Left forelimb (tissue), 1 donor: ENCODE data around the gene CFAP97D1.
A peak's percentile ranks its signal among the peaks of the same experiment; 100 is the strongest.

ENCODE experiments used
- DNase-seq: peaks from one replicate; pipeline ENCODE4 v3.0.0-alpha.2; 2018; ENCODE audit warnings: low spot score

Gene CFAP97D1

GRCh38 chr17:43829738-43830137, 49.5 kb downstream of the CFAP97D1 start:
- no peak for DNase-seq

DNA sequence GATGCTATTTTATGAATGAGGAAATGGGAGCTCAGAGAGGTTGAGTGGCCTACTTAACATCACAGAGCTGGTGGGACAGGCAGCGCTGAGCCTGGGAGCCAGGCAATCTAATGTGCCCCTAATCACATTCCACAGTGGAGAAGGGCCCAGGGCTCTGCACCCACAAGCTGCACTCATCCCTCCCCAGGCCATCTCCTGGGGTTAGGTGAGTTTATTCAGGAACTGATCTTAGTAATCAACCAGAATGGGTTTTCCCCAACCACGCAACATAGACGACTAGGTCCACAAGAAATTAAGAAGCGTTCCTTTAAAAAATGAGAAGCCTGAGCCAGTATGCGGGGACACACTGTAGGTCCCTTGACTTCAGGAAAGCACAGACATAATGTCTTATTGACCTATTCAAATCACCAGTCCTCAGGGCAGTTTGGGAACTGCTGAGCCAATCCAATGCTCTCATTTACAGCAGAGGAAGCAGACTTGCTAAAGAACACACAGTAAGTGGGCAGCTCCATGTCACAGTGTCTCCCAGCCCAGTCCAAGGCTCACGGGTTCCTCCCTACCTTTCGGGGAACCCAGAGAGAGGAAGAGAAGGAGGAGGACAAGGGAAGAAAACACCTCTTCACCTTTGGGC, 50.4 kb downstream of the CFAP97D1 start:
- no peak for DNase-seq

- no peak for DNase-seq
These were observed 51.4 kb downstream of the CFAP97D1 start for GRCh38 chr17:43831633-43832032.

- peak; percentile 74 for DNase-seq
These were observed 52.1 kb downstream of the CFAP97D1 start for GRCh38 chr17:43832168-43832975.

DNA sequence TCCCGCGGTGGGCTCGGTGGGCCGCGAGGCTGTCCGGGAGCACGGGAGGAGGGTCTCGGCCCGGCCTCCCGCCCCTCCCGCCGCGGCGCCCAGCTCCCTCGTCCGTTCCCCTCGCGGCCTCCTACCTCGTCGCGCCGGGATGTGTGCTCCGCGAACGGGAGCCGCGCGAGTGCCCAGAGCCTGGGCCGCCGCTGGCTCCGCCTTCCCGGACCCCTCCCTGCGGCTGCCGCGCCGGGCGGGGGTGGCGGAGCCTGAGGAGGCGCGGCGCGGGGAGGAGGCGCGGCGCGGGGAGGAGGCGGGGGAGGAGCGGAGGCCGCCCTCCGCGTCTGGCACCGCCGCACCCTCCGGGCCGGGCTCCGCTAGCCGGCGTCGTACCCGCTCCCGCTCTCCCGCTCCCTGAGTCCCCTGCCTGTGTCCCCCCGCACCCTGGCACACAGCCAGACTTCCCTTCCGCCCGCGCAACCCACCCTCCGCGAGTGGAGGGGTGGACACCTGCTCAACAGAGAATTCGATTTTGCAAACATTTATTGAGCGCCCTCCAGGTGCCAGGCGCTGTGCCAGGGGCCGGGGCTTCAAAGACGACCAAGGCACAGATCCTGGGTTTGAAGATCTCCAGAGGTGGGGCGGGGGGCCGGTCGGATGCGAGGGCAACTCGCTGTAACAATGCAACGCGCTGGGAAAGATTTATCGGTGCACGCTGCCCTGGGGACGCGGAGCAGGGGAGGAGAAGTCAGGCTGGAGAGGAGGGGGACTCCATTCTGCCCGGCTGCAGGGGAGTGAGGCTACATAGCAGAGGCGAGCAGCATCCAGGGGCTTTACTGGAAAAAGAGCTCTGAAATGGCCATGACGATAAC, 53.0 kb downstream of the CFAP97D1 start, which contains the start of gene MPP3:
Gene MPP3 (minus strand): TSS at position 171 of the 854 bp plus-strand sequence. CDS start 1,240 bp downstream, outside the sequence.
- peak; percentile 78 for DNase-seq

DNA sequence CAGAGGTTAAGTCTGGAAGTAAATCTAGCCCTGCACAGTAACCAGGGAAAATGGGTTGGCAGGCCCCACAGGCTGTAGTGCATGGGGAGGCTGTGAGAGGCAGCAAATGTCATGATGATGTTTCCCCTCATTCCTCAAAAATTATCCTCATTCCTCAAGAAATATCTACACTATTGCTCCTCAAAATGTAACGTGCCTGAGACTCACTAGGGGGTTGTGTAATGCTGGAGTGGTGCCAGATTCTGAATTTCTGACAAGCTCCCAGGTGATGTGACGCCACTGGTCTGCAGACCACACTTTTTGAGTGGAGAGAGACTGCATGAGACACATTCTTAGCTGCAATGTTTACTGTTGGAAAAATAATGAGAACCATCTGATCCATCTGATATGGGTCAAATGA, 53.9 kb downstream of the CFAP97D1 start:
- no peak for DNase-seq
